ENCODE results near the gene ETF1.
A peak's percentile ranks its signal among the peaks of the same experiment; 100 is the strongest.
"Not testable (repeated sequence)": the region's sequence is repeated elsewhere in the genome, so short reads cannot be mapped to it uniquely, and the experiment has no call there.

The ETF1 gene

DNA sequence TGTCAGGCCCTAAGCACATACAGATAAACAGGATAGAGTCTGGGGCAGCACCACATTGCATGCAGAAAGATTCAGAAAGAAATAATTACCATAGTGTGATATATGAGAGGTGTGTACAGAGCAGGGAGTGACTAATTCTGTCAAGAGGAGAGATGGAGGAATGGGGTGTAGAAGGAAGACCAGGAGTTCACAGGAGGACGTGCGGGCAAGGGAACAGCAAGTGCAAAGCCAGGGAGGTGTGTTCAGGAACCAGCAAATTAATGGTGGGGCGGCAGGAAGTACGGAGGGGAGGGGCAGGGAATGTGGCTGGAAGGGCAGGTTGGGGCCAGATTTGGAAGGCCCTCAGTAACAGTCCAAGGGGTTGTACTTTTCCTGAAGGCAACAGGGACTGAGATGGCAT is 60.4 kb downstream of the ETF1 start:
- DNase-seq, result no peak

DNA sequence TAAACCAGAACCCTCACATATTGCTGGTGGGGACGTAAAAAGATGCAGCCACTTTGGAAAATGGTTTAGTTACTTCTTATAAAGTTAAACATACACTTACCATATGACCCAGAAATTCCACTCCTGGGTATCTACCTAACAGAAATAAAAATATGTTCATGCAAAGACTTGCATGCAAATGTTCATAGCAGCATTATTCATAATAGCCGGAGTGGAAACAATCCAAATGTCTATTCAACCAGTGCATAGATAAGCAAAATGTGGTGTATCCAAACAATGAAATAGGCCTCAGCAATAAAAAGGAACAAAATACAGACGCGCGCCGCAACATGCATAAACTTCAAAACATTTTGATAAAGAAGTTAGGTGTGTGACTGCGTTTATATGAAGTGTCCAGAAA is 66.1 kb downstream of the ETF1 start:
- no peak for DNase-seq

DNA sequence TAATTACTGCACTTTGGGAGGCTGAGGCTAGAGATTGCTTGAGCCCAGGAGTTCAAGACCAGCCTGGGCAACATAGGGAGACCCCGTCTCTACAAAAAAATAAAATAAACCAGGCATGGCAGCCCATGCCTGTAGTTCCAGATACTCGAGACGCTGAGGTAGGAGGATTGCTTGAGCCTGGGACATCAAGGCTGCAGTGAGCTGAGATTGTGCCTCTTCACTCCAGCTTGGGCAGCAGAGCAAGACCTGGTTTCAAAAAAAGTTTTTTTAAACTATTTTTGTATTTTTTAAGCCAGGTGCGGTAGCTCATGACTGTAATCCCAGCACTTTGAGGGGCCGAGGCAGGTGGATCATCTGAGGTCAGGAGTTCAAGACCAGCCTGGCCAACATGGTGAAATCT is 69.9 kb downstream of the ETF1 start:
- not testable (repeated sequence) for DNase-seq

DNA sequence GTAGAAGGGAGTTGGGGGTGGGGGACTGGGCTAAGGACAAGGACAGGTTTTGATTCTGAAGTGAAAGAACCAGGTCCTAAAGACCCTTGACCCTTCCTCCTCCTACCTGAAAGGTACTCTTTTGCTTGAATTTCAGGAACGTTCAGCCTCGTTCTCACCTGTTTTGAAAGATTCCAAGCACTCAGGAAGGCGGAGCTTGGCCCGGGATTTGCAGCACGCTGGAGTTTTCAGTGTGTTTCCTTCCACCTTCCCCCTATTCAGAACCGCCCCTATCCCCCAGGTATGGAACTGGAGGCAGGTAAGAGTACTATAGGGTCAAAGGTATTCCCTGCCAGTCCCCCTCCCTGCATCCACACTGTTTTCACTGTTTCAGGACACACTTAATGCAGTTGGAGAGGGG is 70.7 kb downstream of the ETF1 start:
- DNase-seq, result no peak

DNA sequence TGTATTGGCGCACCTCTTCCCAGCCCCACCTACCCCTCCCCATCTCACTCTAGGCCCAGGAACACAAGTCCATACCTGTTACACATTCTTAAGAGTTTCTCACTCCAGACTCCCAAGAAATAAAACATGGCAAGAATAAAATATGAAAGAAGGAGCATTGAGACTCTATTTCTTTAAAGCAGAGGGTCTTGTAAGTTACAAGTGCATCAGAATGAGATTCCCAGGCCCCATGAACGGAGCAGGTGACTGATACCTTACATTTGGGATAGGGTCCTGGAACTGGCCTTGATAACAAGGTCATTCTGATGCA is 72.0 kb downstream of the ETF1 start:
- DNase-seq, result no peak

DNA sequence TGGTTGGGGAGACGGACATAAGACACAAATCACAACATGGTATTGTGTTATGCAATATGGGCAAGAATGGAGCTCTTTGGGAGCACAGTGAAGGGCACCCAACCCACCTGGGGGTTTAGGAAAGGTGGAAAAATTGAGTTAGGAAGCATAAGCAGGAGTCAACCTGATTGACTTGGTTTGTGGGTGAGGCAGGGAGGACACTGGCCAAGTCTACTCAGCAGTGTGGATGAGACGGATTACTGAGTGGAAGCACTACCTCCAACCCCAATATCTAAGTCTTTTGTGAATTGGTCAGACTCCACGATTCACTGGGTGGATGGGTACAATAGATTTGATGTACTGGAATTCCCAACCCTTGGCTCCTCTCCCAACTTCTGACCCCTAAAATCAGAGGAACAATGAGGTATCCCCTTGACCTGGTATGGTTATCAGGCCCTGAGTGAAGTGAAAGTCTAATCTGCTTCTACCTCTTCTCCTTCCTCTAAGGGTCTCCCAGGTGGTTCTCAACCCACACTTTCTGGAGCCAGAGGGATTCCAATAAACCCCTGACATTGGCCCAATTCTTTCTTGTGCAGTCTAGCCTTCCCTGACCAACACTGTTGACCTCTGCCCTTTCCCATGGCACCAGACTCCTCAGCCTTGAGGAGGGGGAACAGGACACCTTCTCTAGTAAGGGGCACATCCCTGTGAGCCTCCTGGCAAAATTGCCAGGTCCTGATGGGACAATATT is 72.5 kb downstream of the ETF1 start:
- no peak for DNase-seq

DNA sequence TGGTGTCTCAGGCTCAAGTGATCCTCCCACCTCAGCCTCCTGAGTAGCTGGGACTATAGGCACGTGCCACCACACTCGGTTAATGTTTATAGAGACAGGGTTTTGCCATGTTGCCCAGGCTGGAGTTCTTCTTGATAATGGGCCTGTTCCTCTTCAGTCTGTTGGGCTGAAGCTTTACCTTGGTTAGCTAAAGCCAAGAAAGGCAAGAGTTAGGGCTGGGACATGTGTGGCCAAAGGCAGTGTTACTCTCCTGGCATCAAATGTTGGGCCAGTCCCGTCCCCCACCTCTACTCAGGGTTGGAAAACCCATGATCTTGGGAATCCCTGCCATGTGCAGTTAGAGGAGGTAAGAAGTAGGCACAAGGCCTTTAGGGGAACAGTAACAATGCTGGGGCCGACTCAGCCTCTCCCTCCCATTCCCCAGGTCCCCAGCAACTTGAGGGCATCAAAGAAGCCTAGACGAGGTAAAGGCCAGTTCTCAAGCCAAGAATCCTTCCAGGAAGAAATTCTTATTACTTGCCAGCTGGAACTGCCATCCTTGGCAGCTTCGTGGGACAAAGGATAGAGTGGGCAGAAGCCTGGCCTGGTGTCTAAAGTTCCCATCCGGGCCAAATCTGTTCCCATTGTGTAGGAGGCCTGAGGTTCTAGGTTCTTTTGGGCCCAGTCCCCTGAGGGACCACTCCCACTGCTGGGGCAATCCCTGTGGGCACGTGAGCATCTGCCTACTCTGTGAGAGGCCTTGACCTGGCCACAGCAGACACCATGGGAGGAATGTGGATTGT is 73.3 kb downstream of the ETF1 start:
- no peak for DNase-seq

DNA sequence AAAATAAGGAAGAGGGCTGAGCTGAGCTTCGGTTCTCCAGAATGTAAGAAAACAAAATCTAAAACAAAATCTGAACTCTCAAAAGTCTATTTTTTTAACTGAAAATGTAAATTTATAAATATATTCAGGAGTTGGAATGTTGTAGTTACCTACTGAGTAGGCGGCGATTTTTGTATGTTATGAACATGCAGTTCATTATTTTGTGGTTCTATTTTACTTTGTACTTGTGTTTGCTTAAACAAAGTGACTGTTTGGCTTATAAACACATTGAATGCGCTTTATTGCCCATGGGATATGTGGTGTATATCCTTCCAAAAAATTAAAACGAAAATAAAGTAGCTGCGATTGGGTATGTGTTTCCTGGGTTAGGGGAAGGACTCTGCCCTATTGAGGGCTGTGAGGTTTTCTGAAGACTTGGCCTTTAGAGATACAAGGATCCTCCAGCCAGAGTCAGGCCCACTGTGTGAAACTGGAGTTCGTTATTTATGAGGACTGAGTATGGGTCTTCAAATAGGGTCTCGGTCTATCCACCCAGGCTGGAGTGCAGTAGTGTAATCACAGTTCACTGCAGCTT is 74.0 kb downstream of the ETF1 start:
- DNase-seq, result no peak

DNA sequence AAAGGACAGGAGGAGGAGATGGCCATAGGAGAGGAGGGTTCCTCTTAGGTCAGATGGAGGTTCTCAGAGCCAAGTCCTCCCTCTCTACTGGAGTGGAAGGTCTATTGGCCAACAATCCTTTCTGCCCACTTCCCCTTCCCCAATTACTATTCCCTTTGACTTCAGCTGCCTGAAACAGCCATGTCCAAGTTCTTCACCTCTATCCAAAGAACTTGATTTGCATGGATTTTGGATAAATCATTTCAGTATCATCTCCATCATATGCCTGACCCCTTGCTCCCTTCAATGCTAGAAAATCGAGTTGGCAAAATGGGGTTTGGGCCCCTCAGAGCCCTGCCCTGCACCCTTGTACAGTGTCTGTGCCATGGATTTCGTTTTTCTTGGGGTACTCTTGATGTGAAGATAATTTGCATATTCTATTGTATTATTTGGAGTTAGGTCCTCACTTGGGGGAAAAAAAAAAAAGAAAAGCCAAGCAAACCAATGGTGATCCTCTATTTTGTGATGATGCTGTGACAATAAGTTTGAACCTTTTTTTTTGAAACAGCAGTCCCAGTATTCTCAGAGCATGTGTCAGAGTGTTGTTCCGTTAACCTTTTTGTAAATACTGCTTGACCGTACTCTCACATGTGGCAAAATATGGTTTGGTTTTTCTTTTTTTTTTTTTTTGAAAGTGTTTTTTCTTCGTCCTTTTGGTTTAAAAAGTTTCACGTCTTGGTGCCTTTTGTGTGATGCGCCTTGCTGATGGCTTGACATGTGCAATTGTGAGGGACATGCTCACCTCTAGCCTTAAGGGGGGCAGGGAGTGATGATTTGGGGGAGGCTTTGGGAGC is 74.7 kb downstream of the ETF1 start:
- DNase-seq, result no peak

DNA sequence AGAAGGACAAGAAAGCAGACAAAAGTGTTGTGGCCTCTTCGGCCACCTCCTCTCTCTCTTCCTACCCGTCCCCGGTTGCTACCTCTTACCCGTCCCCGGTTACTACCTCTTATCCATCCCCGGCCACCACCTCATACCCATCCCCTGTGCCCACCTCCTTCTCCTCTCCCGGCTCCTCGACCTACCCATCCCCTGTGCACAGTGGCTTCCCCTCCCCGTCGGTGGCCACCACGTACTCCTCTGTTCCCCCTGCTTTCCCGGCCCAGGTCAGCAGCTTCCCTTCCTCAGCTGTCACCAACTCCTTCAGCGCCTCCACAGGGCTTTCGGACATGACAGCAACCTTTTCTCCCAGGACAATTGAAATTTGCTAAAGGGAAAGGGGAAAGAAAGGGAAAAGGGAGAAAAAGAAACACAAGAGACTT is 75.3 kb downstream of the ETF1 start:
- DNase-seq, result no peak

DNA sequence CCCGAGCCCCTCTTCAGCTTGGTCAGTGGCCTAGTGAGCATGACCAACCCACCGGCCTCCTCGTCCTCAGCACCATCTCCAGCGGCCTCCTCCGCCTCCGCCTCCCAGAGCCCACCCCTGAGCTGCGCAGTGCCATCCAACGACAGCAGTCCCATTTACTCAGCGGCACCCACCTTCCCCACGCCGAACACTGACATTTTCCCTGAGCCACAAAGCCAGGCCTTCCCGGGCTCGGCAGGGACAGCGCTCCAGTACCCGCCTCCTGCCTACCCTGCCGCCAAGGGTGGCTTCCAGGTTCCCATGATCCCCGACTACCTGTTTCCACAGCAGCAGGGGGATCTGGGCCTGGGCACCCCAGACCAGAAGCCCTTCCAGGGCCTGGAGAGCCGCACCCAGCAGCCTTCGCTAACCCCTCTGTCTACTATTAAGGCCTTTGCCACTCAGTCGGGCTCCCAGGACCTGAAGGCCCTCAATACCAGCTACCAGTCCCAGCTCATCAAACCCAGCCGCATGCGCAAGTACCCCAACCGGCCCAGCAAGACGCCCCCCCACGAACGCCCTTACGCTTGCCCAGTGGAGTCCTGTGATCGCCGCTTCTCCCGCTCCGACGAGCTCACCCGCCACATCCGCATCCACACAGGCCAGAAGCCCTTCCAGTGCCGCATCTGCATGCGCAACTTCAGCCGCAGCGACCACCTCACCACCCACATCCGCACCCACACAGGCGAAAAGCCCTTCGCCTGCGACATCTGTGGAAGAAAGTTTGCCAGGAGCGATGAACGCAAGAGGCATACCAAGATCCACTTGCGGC is 75.9 kb downstream of the ETF1 start:
- no peak for DNase-seq

DNA sequence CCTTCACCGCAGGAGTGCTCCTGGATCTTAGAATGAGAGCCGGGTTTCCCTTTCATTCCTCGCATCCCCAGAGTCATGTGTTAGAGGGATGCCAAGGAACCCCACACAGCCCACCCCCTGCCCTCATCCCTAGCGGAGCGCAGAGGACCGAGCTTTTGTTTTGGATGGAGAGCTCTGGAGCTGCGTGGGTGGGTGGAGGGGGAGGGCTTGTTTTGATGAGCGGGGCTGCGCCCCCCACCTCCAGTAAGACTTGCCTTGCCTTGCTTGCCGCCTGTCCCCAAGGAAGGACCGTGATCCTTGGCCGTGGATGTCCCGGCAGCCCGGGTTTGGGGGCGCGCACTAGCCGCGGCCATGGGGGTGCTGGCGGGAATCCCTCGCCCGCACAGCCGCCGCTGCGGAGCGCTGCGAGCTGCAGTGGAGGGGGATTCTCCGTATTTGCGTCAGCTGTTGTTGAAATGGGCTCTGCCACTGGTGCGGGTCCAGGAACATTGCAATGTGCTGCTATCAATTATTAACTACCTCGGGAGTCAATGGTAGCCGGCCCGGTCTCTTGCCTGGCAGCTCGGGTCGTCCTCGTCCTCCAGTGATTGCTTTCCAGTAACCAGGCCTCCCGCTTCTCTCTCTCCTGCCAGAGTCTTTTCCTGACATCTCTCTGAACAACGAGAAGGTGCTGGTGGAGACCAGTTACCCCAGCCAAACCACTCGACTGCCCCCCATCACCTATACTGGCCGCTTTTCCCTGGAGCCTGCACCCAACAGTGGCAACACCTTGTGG is 76.7 kb downstream of the ETF1 start:
- no peak for DNase-seq

DNA sequence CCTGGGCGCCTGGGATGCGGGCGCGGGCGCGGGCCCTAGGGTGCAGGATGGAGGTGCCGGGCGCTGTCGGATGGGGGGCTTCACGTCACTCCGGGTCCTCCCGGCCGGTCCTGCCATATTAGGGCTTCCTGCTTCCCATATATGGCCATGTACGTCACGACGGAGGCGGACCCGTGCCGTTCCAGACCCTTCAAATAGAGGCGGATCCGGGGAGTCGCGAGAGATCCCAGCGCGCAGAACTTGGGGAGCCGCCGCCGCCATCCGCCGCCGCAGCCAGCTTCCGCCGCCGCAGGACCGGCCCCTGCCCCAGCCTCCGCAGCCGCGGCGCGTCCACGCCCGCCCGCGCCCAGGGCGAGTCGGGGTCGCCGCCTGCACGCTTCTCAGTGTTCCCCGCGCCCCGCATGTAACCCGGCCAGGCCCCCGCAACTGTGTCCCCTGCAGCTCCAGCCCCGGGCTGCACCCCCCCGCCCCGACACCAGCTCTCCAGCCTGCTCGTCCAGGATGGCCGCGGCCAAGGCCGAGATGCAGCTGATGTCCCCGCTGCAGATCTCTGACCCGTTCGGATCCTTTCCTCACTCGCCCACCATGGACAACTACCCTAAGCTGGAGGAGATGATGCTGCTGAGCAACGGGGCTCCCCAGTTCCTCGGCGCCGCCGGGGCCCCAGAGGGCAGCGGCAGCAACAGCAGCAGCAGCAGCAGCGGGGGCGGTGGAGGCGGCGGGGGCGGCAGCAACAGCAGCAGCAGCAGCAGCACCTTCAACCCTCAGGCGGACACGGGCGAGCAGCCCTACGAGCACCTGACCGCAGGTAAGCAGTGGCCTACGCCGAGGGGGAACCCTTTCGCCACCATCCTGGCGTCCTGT is 77.5 kb downstream of the ETF1 start, which contains the start of gene EGR1:
Gene EGR1 (plus strand): TSS at position 219 of the 864 bp plus-strand sequence. CDS start 283 bp downstream, at position 502.
- peak; percentile 76 for DNase-seq

DNA sequence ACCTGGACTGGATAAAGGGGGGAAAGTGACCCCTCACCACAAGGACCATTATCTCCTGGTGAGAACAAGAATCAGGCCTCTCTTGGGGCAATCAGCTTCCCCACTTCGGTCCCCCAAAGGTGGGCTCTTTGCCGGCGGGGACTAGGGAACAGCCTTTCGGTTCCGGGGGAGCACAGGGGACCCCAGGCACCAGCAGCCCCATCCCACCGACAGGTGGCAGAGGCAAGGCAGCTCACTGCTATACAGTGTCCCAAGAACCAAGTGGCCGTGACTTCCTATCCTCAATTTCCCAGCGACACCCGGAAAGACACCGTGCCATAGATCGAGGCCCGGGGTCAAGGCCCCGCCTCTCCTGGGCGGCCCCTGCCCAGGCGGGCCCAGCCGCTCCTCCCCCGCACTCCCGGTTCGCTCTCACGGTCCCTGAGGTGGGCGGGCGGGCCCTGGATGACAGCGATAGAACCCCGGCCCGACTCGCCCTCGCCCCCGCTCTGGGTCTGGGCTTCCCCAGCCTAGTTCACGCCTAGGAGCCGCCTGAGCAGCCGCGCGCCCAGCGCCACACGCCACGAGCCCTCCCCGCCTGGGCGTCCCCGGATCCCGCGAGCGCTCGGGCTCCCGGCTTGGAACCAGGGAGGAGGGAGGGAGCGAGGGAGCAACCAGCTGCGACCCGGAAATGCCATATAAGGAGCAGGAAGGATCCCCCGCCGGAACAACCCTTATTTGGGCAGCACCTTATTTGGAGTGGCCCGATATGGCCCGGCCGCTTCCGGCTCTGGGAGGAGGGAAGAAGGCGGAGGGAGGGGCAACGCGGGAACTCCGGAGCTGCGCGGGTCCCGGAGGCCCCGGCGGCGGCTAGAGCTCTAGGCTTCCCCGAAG is 78.4 kb downstream of the ETF1 start:
- DNase-seq, result peak; percentile 90

DNA sequence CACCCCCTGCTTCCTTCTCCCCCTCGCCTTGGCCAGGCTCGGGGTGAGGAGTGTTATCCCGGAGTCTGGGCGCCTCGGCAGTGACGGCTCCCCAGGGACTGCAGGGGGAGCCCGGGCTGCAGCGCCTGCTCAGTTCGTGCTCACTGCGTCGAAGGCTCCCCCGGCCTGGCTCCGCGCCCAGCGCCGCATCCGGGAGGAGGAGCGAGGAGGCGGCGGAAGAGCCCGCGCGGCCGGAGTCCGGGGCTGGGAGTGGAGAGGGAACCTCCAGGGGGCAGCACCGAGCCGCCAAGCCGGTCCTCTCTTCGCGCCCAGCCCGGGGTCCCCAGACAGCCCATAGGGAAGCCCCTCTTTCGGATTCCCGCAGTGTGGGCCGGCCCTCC is 79.0 kb downstream of the ETF1 start:
- DNase-seq, result peak; percentile 79

DNA sequence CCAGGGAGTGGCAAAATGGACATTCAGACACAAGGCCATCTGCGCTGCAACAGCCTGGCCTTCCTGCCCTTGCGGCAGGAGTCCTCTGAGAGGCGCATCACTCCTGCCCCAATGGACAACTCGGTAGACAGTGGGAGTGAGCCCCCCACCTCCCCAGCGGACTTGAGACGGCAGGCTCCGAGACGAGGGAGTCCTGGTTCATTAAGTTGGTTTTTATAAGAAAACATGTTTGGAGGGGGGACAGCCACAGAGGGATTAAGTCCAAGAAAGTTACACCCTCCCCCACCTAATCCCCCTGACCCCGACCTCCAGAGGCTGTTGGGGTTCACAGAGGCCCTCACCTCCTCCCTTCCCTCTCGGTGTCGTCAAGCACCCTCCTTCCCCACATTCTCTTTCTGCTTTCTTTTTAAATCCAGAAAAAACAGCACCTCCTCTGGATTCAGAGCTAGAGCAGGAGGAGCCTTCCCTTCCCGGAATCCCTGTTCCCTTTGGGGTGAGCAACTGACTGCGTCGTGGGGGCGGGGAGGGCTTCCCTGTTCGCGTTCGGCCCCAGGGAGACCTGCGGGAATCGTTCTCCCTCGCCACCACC is 79.5 kb downstream of the ETF1 start:
- DNase-seq, result no peak

DNA sequence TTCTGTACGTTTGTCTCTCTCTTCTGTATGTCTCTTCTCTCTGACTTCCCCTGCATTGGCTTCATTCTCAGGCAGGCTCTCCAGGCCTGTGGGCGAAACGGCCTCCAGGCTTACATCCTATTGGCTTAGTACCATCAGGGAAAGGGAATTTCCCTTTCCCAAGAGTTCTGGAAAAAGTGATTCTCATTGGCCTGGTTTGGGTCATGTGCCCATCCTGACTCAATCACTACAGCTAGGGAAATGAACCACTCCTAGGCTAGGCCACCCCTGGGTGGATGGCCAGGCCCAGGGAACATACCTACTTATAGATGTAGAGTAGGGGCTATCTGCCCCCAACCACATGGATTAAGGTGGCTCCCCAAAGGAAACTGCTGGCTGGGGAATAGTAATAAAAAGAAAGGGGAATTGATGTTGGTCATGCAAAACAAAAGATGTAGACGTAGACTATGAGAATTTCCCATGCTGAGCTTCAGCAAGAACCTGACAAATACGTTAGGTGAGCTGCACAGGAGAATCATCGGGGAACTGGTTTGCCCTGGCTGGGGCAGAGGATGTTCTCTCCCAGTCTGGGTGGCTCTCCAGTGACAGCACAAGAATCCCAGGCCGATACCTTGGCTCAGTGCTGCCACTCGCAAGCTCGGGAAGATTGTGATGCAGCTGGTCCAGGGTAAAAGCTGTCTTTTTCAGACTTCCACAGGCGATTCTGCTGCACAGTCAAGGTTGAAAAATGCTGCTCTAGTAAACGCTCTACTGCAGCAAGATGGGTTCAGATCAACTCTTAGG is 81.5 kb downstream of the ETF1 start:
- DNase-seq, result no peak

DNA sequence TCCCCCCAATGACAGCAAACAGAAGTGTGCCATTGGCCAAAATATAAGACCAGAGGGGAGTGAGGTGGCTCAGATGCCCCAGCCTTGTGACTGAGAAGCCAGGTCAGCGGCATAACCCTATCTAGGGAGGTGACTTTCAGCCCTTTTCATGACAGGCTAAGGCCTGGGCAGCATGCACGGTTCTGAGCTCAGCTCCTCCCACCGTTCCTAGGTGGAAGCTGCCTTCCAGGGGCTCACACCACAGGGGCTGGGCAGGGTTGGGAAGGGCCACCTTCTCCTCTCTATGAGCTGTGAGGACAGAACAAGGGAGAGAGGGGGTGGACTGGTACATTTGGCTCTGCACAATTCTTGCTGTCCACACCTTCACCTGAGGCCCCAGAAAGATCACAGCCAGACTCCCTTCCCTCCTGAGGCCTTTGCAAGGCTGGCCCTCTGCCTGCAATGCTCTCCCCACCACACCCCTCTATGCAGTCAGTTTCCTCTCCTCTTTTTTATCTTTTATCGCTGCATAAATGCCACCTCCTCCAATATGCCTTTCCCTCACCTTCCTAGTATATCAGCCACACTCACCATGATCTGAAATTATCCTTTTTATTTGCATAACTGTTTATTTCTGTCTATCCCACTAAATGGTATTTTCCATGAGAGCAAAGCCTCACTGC is 82.9 kb downstream of the ETF1 start:
- DNase-seq, result no peak
